Keratinocyte (primary cell): ENCODE measurements around the gene COX7B2. TPM values are rescaled to one million over a fixed set of nuclear protein-coding genes. Genes with fewer than 3 reads are reported as not detected.

ENCODE experiments used
- DNase-seq: peaks from one replicate; pipeline ENCODE4 v3.0.0-alpha.2; 2011; ENCODE audit warnings: low read depth, missing footprints, low spot score
- FAIRE-seq: peaks from 2 replicates; lab custom pipeline; 2011; peaks lifted over from hg19 to GRCh38; lab: Jason Lieb, UNC
- H2AFZ ChIP-seq: 2 replicates; pipeline ENCODE4 v1.6.0; 2012; ENCODE audit warnings: low read length, control low read depth, inconsistent platforms; ENCODE audit not compliant: control insufficient read depth
- H3K27ac ChIP-seq: 2 replicates; pipeline ENCODE4 v1.5.1; 2011; ENCODE audit warnings: low read length; ENCODE audit not compliant: control insufficient read depth, insufficient read depth
- H3K27me3 ChIP-seq: 3 replicates; pipeline ENCODE4 v1.6.0; 2011; ENCODE audit warnings: low read length; ENCODE audit not compliant: control insufficient read depth, insufficient read depth; ENCODE audit errors: extremely low read depth
- H3K36me3 ChIP-seq, 2 experiments: 2 replicates in 1 of 2; 3 replicates in 1 of 2; pipeline ENCODE4 v1.5.1; 2011; ENCODE audit warnings: low read length in 2 of 2, mild to moderate bottlenecking in 1 of 2; ENCODE audit not compliant: control insufficient read depth in 2 of 2, insufficient read depth in 2 of 2; ENCODE audit errors: extremely low read depth in 1 of 2
- H3K4me1 ChIP-seq: 3 replicates; pipeline ENCODE4 v1.5.1; 2011; ENCODE audit warnings: low read length; ENCODE audit not compliant: control insufficient read depth, insufficient read depth; ENCODE audit errors: extremely low read depth
- H3K4me2 ChIP-seq: 3 replicates; pipeline ENCODE4 v1.6.0; 2011; ENCODE audit warnings: low read depth, low read length; ENCODE audit not compliant: control insufficient read depth, insufficient read depth; ENCODE audit errors: extremely low read depth
- H3K4me3 ChIP-seq, 3 experiments: fragments of 200-600 bp in 1 of 3; sonication (generic) in 1 of 3; 2 replicates in 2 of 3; 3 replicates in 1 of 3; pipeline ENCODE4 v1.5.1; 2011 to 2016; ENCODE audit warnings: low read length in 3 of 3, mild to moderate bottlenecking in 3 of 3, control low read depth in 2 of 3, inconsistent platforms in 1 of 3, low read depth in 1 of 3, mixed read lengths in 1 of 3, mixed run types in 1 of 3, moderate library complexity in 1 of 3; ENCODE audit not compliant: control insufficient read depth in 2 of 3, insufficient read depth in 2 of 3; ENCODE audit errors: extremely low read depth in 1 of 3
- H3K79me2 ChIP-seq: 2 replicates; pipeline ENCODE4 v1.6.0; 2012; ENCODE audit warnings: low read length; ENCODE audit not compliant: control insufficient read depth, insufficient read depth
- H3K9ac ChIP-seq: 3 replicates; pipeline ENCODE4 v1.6.0; 2011; ENCODE audit warnings: low read length; ENCODE audit not compliant: control insufficient read depth, insufficient read depth; ENCODE audit errors: extremely low read depth
- H3K9me1 ChIP-seq: 3 replicates; pipeline ENCODE4 v1.6.0; 2011; ENCODE audit warnings: low read length; ENCODE audit not compliant: control insufficient read depth, insufficient read depth; ENCODE audit errors: extremely low read depth
- H3K9me3 ChIP-seq: 2 replicates; pipeline ENCODE4 v1.5.1; 2012; ENCODE audit warnings: low read depth, low read length; ENCODE audit not compliant: control insufficient read depth
- H4K20me1 ChIP-seq: 3 replicates; pipeline ENCODE4 v1.6.0; 2011; ENCODE audit warnings: low read length; ENCODE audit not compliant: control insufficient read depth, insufficient read depth; ENCODE audit errors: extremely low read depth
- EZH2 ChIP-seq: IDR thresholded peaks from one replicate; pipeline ENCODE4 v1.6.1; 2012; ENCODE audit warnings: inconsistent platforms, mild to moderate bottlenecking, low read length, moderate library complexity
- dilution Hi-C: fragments of 300-500 bp; cut with MboI; formaldehyde crosslinking; loops from one replicate; pipeline ENCODE4 v1.7.0; 2020; ENCODE audit warnings: low sequenced_read_pairs; ENCODE audit not compliant: extremely low pct_ligation_motif_present
- polyA plus RNA-seq, 5 experiments: library from polyadenylated mRNA; depleted of rRNA in 3 of 5; stranded (reverse) in 3 of 5; stranded (forward) in 1 of 5; unstranded in 1 of 5; fragments of >200 nt; gene quantifications; 1 replicate in 1 of 5; 2 replicates in 3 of 5; 3 replicates in 1 of 5; pipeline versions ENCODE4 v1.2.1 to v1.2.3, GENCODE V29; 2011 to 2012; ENCODE audit warnings: missing spikeins in 2 of 5, low read depth in 1 of 5, low replicate concordance in 1 of 5
- TF ChIP-seq, protein P1 (sequence below), 3 experiments: IDR thresholded peaks in 1 of 3; conservative IDR thresholded peaks in 1 of 3; optimal IDR thresholded peaks in 1 of 3; 2 replicates in 2 of 3; 3 replicates in 1 of 3; pipeline versions ENCODE3 to v1.5.1; 2011; ENCODE audit warnings: low read length in 3 of 3, mild to moderate bottlenecking in 3 of 3, moderate library complexity in 2 of 3, control low read depth in 1 of 3, inconsistent platforms in 1 of 3; ENCODE audit not compliant: insufficient read depth in 2 of 3; ENCODE audit errors: extremely low read depth in 1 of 3

COX7B2 gene
- polyA plus RNA-seq, 1 donor (not counting 4 experiments of a cell fraction or from before 2014, with no cell fraction given): not detected

GRCh38 chr4:46870411-46870810 is 38.6 kb downstream of the COX7B2 start:
- Histone ChIP-seq H3K9ac (no peak overlapping the region), H3K36me3 (no peaks in the 10 kb centered on the region), H4K20me1 (no peaks in the 10 kb centered on the region), H3K9me3 (no peaks in the 10 kb centered on the region), H3K27me3 (no peaks in the 10 kb centered on the region), H3K9me1 (no peaks in the 10 kb centered on the region), H3K79me2 (no peaks in the 10 kb centered on the region), H3K4me1 (no peaks in the 10 kb centered on the region), H3K4me2 (no peak overlapping the region), H3K27ac (no peak overlapping the region), H2AFZ (no peak overlapping the region), H3K4me3 (no peak overlapping the region)
- dilution Hi-C loops: no loop called here
- TF ChIP-seq, protein P1, sequence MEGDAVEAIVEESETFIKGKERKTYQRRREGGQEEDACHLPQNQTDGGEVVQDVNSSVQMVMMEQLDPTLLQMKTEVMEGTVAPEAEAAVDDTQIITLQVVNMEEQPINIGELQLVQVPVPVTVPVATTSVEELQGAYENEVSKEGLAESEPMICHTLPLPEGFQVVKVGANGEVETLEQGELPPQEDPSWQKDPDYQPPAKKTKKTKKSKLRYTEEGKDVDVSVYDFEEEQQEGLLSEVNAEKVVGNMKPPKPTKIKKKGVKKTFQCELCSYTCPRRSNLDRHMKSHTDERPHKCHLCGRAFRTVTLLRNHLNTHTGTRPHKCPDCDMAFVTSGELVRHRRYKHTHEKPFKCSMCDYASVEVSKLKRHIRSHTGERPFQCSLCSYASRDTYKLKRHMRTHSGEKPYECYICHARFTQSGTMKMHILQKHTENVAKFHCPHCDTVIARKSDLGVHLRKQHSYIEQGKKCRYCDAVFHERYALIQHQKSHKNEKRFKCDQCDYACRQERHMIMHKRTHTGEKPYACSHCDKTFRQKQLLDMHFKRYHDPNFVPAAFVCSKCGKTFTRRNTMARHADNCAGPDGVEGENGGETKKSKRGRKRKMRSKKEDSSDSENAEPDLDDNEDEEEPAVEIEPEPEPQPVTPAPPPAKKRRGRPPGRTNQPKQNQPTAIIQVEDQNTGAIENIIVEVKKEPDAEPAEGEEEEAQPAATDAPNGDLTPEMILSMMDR (optimal IDR thresholded peaks at IDR 0.05 in 1 of 3, IDR thresholded peaks at IDR 0.05 in 1 of 3, conservative IDR thresholded peaks at IDR 0.05 in 1 of 3; ENCODE audit: extremely low read depth in 1 of 3, insufficient read depth in 2 of 3, low read length in 3 of 3): no peak
- no peak for TF ChIP-seq EZH2
- DNase-seq: no peak
- no peak for FAIRE-seq

DNA sequence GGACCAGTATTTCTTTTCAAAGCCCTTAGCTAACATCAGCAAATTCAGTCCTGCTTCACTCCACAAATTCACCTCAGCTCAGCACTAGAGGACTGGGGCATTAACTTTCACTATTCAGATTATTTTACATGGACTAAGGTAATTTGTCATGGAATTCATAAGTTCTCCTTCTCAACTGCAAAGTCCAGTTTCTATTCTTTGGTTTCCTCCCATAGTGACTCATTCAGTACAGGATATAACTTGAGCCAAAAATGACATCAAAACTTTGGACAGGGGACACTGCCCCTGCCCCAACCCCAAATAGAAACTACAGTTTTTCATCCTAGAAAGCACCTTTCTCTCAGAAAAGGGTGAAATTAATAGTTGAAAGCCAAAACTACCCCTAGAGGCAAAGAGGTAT is 52.7 kb downstream of the COX7B2 start:
- H3K79me2 ChIP-seq: no peaks in the 10 kb centered on the region
- FAIRE-seq: no peak
- H3K27me3 ChIP-seq: no peaks in the 10 kb centered on the region

More for the DNA sequence above, 52.7 kb downstream of the COX7B2 start:
- Histone ChIP-seq H3K4me3 (no peak overlapping the region), H3K27ac (no peak overlapping the region), H3K4me2 (no peak overlapping the region), H2AFZ (no peak overlapping the region), H3K4me1 (no peaks in the 10 kb centered on the region), H3K9me1 (no peaks in the 10 kb centered on the region), H3K9me3 (no peaks in the 10 kb centered on the region), H4K20me1 (no peaks in the 10 kb centered on the region), H3K9ac (no peak overlapping the region), H3K36me3 (no peaks in the 10 kb centered on the region)
- TF ChIP-seq, protein P1 (optimal IDR thresholded peaks at IDR 0.05 in 1 of 3, IDR thresholded peaks at IDR 0.05 in 1 of 3, conservative IDR thresholded peaks at IDR 0.05 in 1 of 3; ENCODE audit: extremely low read depth in 1 of 3, insufficient read depth in 2 of 3, low read length in 3 of 3): no peak
- no peak for TF ChIP-seq EZH2
- dilution Hi-C loops: no loop called here
- DNase-seq: no peak
